ENCODE data around the gene SEMA5A.

GRCh38 chr5:9451037-9451436 lies 94.8 kb downstream of the SEMA5A start:
- TF ChIP-seq CTCF (optimal IDR thresholded peaks at IDR 0.05 in 1 of 3, IDR thresholded peaks at IDR 0.05 in 1 of 3, conservative IDR thresholded peaks at IDR 0.05 in 1 of 3; ENCODE audit: extremely low read depth in 1 of 3, insufficient read depth in 2 of 3, low read length in 3 of 3) (no peak), EZH2 (IDR thresholded peaks at IDR 0.05; ENCODE audit: low read length) (no peak)

Measured in keratinocyte (primary cell).